ENCODE data around the gene KCNAB1. TPM values are rescaled to one million over a fixed set of nuclear protein-coding genes. Genes with fewer than 3 reads are reported as not detected.
A peak's percentile ranks its signal among the peaks of the same experiment; 100 is the strongest.

Gene KCNAB1
- total RNA-seq, 3 donors from 2014 or later (not counting 1 experiment from before 2014, with no cell fraction given), result not detected

DNA sequence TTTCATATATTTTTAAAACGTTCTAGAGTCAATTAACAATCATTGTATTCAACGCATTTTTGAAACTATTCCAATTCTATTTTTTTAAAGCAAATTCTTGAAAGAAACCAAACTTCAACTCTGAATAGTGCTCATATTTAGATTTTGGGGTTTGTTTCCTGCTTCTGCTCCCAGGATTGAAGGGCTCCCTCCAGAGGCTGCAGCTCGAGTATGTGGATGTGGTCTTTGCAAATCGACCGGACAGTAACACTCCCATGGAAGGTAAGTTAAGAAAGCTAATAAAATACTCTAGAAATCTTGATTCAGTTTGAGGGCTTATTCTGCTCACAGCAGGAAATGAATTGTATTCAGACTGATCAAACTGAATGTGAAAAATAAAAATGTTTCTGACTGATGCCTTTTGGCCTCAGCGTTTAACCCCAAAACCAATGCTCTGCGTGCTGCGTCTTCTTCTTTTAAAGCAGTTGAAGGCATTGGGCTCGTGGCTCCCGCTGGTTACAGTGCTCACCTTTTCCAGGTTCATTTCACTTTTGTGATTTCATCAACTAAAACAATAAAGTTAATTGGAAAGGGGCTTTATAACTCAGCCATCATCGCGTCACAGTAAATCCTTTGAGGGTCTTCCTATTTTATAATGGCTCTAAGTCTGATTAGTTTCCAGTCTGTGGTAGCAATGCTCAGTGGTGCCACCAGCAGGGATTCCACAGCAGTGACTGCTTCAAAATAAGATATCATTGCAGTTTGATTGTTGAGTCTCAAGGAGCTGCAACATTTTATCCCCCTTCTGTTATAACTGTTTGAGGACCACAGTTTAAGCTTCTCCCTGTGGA lies 354.4 kb downstream of the KCNAB1 start:
- Histone ChIP-seq H3K27ac (ENCODE audit: low read length) (no peak overlapping the region), H3K4me1 (ENCODE audit: control insufficient read depth, insufficient read depth, low read length) (no peaks in the 10 kb centered on the region), H3K36me3 (ENCODE audit: control insufficient read depth, insufficient read depth, low read length) (no peaks in the 10 kb centered on the region), H3K9me3 (ENCODE audit: control insufficient read depth, insufficient read depth, low read length) (no peaks in the 10 kb centered on the region), H3K27me3 (ENCODE audit: control insufficient read depth, insufficient read depth, low read length) (no peaks in the 10 kb centered on the region), H3K4me3 (ENCODE audit: low read length) (no peak overlapping the region)
- Mint-ChIP-seq H3K4me1 (no peaks in the 10 kb centered on the region), H3K36me3 (no peaks in the 10 kb centered on the region), H3K27ac (no peak overlapping the region), H3K9me3 (no peaks in the 10 kb centered on the region), H3K27me3 (ENCODE audit: low read depth in 2 of 2) (peaks cover 30 to 40% of the 10 kb centered on the region in 2 donors), H3K4me3 (no peak overlapping the region)
- ATAC-seq (peak in 2 of 3 donors; percentile 54 to 62), DNase-seq (peak in 1 of 2 donors; percentile 22)
- intact Hi-C loops (cut with micrococcal nuclease), result no loop called here
- TF ChIP-seq, protein P1, sequence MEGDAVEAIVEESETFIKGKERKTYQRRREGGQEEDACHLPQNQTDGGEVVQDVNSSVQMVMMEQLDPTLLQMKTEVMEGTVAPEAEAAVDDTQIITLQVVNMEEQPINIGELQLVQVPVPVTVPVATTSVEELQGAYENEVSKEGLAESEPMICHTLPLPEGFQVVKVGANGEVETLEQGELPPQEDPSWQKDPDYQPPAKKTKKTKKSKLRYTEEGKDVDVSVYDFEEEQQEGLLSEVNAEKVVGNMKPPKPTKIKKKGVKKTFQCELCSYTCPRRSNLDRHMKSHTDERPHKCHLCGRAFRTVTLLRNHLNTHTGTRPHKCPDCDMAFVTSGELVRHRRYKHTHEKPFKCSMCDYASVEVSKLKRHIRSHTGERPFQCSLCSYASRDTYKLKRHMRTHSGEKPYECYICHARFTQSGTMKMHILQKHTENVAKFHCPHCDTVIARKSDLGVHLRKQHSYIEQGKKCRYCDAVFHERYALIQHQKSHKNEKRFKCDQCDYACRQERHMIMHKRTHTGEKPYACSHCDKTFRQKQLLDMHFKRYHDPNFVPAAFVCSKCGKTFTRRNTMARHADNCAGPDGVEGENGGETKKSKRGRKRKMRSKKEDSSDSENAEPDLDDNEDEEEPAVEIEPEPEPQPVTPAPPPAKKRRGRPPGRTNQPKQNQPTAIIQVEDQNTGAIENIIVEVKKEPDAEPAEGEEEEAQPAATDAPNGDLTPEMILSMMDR (IDR thresholded peaks at IDR 0.05), result no peak
- 64% methylated on average over 12 of the region's 12 CpGs for WGBS (ENCODE audit: insufficient coverage)

DNA sequence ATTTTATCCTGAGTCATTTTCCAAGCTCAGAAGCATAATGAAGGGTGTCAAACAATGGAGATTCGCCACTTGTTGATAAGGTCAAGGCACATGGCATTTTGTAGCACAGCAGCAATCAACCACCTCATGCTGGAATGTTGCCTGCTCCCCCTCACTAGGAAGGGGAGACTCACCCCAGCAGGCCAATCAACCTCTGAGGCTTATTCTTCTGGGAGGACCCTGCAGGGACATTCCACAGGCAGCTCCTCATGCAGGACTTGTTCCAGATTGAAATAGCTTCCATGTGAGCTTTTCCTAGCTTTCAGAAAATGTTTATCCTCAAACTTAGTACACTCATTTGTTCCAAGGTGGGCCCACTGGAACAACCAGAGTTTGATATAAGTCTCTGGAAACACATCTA lies 356.9 kb downstream of the KCNAB1 start:
- Histone ChIP-seq H3K27me3 (ENCODE audit: control insufficient read depth, insufficient read depth, low read length) (no peaks in the 10 kb centered on the region), H3K4me1 (ENCODE audit: control insufficient read depth, insufficient read depth, low read length) (no peaks in the 10 kb centered on the region), H3K4me3 (ENCODE audit: low read length) (no peak overlapping the region), H3K27ac (ENCODE audit: low read length) (no peak overlapping the region), H3K9me3 (ENCODE audit: control insufficient read depth, insufficient read depth, low read length) (no peaks in the 10 kb centered on the region), H3K36me3 (ENCODE audit: control insufficient read depth, insufficient read depth, low read length) (no peaks in the 10 kb centered on the region)
- no peak overlapping the region for H3K27ac Mint-ChIP-seq
- no peak for ATAC-seq
- H3K36me3 Mint-ChIP-seq, result no peaks in the 10 kb centered on the region
- H3K27me3 Mint-ChIP-seq (ENCODE audit: low read depth in 2 of 2), result peaks cover 22 to 30% of the 10 kb centered on the region in 2 donors
- 88% methylated on average over 1 of the region's 1 CpG for WGBS (ENCODE audit: insufficient coverage)
- no peaks in the 10 kb centered on the region for H3K9me3 Mint-ChIP-seq
- intact Hi-C loops (cut with micrococcal nuclease), result no loop called here
- peaks cover 0 to 4% of the 10 kb centered on the region in 2 donors for H3K4me1 Mint-ChIP-seq
- H3K4me3 Mint-ChIP-seq, result no peak overlapping the region
- TF ChIP-seq, protein P1 (IDR thresholded peaks at IDR 0.05), result no peak
- DNase-seq, result no peak

DNA sequence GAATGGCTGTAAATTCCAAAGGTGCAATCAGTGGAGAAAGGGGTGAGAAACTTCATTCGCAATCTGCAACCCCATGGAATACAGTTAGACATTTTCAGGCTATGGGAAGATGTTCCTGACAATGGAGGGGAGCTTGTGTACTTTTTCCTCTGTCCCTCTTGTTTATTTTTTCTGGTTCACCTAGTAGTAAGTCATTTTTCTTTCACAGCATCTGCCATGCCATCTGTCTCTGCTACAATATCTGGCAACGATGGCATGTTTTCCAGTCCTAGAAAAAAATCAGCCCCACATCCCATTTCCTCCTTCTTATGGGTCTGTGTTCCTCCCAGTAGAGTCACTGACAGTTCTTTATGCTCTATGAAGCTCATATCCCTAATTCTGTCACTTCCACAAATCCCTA lies 358.5 kb downstream of the KCNAB1 start:
- Histone ChIP-seq H3K27ac (ENCODE audit: low read length) (no peak overlapping the region), H3K36me3 (ENCODE audit: control insufficient read depth, insufficient read depth, low read length) (no peaks in the 10 kb centered on the region), H3K4me3 (ENCODE audit: low read length) (no peak overlapping the region), H3K27me3 (ENCODE audit: control insufficient read depth, insufficient read depth, low read length) (no peaks in the 10 kb centered on the region), H3K9me3 (ENCODE audit: control insufficient read depth, insufficient read depth, low read length) (no peaks in the 10 kb centered on the region), H3K4me1 (ENCODE audit: control insufficient read depth, insufficient read depth, low read length) (peaks cover 4% of the 10 kb centered on the region)
- H3K27ac Mint-ChIP-seq, result no peak overlapping the region
- H3K36me3 Mint-ChIP-seq, result no peaks in the 10 kb centered on the region
- TF ChIP-seq, protein P1 (IDR thresholded peaks at IDR 0.05), result no peak
- no peaks in the 10 kb centered on the region for H3K9me3 Mint-ChIP-seq
- intact Hi-C loops (cut with micrococcal nuclease), result no loop called here
- peaks cover 16 to 27% of the 10 kb centered on the region in 2 donors for H3K27me3 Mint-ChIP-seq (ENCODE audit: low read depth in 2 of 2)
- DNase-seq (no peak), ATAC-seq (no peak)
- 93% methylated on average over 2 of the region's 2 CpGs for WGBS (ENCODE audit: insufficient coverage)
- no peak overlapping the region for H3K4me3 Mint-ChIP-seq
- peaks cover 14 to 18% of the 10 kb centered on the region in 2 donors for H3K4me1 Mint-ChIP-seq

Measured in natural killer cell (primary cell).